Activated effector memory CD4-positive, alpha-beta T cell treated with Interleukin-2 at 50 U/mL for 16 hours (primary cell): Measurements from ENCODE around the gene NFKB1.

ENCODE experiments used
- DNase-seq: peaks from one replicate; pipeline ENCODE4 v3.0.0-alpha.2; 2020

NFKB1 gene

DNA sequence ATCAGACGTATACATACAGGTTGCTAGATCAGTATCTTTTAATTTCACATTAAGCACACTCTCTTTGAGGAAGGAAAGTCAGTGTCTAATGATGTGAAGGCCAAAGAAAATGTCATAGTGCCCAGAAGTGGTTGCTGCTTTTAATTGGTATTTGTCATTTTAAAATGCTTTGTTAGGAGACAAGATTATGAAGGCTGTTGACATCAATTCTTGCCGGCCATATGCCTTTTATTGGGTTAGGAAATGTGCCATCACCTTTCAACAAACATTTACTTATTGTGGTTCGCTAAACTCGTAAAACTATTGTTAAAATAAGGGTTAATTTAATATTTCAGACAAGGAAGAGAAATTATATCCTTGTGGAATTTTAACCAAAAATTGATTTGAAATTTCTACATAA is 32.2 kb downstream of the NFKB1 start:
- no peak for DNase-seq

DNA sequence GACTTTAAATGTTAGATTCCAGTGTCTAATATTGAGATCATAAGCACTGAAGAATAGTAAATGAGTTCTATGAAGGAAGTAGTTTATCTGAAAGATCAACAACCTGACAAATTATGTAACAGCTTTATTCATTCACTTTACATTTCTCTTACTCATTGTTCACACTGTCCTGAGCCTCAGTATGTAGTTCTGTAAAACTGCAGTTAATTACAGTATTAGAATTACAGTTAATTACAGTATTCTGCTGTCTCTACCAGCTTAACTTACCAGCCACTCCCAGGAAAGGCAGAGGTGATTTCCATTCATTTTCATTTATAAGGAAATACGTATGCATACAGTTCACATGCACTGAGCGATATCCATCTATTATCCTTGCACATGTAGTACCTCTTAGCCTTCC is 32.7 kb downstream of the NFKB1 start:
- no peak for DNase-seq

DNA sequence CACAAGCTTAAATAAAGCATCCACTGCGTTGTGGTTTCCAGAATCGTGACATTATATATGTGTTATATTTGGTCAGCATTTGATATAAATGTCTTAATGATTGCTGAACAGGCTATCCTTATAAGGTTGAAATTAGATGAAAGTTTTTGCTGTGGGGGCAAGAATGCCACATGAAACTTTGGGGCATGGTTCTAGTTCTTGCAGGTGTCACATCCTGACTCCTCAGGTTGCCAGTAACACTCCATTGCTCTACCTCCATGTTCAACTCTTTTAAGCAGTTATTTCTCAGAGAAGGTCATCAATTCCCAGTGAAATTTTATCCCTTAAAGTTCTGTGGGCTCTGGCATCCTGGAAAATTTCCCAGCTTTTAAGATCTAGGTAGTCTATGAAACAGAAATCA is 33.7 kb downstream of the NFKB1 start:
- DNase-seq, result no peak

DNA sequence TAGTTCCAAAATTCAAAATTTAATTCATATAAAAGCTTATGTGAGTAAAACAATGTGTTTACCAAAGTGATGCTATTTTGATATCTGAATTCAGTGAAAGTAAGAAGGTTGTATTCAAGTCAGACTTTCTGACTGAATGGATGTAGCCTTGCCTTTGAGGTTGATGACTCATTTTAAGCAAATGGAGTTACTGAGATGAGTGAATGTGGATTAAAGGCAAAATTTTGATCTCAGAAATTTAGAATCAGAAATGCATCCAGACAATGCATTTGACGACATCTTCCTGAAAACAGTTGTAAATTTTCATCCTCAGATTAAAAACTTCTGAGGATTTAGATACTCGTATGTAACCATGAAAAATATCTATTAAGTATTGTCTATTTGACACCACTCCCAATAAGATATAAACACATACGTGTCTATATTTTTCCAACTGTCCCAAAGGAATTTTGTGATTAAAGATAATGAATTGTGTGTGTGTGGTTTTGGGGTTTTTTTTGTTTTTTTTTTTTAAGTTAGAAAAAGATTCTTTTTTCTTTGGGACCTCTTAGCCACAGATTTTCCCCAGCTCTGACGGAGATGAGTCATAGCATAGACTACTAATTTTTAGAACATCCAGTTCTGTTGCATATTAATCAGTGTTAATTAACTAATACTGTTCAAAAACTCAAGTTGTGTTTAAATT is 34.4 kb downstream of the NFKB1 start:
- no peak for DNase-seq

DNA sequence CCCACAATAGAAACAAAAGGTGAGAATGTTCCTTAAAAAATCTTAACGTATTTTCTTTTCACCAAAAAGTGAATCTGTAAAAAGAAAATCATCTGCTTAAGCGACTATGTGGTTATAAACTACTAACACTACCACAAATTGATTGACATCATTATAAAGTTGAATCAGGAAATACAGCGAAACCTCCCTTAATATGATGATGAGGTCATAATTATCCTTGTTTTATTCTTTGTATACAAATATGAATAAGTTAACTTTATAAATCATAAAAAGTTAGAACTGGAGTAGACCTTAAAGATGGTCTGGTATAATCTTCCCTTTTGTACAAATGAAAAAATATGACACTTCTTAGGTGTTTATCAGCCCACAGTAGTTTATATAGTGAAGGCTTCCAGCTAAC is 35.6 kb downstream of the NFKB1 start:
- DNase-seq, result no peak

DNA sequence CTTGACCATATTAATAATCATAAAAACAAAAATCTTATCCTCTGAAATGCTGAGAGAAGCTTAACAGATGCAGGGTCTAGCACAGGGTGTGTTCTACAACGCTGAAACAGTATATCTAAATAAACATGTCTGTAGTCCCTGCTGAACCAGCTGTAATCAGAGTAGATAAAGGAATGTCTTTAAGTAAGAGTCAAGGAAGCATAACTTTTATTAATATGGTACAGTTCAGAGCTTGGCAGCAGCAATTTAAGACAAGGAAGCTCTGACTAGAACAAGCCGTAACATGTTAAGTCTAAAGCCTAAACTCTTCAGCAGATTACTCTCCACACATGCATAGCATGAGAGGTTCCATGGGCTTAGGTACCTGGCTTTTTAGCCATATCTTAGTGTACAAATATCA is 36.1 kb downstream of the NFKB1 start:
- no peak for DNase-seq

DNA sequence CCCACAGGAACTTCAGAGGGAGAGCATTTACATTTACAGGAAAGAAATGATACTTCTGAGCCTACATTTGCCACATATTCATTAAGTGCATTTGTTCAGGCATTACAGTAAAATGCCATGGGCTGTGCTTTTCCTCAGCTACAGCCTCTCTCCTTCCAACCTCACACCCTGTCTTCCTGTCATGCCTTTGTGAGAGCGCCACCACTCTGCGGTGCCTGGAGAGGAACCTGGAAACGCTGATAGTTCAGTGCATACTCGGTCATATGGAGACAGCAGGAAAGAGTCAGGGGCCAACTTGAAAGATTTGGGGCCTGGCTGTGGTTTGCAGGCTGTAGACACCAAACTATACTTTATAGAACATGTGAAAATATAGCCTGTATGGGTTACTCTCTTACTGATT is 40.5 kb downstream of the NFKB1 start:
- DNase-seq, result no peak

DNA sequence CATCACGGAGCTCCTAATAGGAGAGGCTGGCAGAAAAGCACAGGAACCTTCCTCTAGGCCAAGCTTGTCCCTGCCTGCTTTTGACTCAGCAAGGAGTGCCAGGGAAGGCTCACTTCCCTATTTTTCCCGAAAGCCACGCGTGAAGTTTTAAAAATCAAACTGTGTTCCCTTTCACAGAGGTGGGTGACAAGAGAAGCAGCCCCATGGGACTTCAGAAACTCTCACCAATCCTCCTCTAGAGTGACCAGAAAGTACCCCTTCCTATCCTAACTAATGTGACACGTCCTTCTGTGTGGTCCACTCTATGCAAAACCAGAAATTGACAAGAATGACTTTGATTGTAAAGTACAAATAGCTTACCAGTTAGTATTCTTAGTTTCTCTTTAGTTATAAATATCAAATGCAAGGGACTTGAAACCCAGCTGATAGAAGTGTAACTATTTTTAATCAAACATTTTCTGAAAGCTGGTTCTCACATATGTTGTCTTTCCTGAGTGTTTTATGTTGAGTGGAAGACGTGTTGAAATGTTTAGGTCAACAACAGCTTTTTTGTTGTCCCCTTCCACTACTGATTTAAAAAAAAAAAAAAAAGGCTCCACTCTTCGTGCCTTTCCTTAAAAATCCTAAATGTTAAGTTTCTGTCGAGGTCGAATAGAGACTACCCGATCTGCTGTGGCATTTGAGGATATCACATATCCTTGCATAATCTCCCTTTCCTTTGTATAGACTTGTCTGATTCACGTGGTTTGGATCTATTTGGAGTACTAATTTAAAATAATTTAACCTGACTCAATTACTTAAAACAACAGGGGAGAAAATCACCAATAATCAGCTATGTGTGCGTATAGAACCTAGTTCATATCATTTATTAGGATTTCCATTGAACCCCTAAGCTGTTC is 42.1 kb downstream of the NFKB1 start:
- DNase-seq, result no peak

DNA sequence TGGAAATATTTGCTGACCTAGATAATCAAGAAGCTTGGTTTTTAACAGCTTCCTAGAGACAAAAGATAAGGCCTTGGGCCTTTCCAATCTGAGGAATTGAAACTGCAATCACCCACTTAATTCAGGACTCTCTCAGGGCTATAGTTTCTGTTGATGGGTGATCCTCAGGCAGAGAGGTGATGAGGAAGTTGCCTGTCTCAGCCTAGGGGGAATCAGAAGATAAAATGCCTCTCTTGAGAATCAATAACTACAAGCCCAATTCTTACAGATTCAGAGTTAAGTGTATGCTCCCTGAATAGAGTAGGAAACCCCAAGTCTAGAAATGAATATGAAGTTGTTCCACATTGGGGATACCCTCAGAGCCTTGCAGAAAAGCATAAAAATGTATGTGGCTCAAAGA is 45.5 kb downstream of the NFKB1 start:
- no peak for DNase-seq

DNA sequence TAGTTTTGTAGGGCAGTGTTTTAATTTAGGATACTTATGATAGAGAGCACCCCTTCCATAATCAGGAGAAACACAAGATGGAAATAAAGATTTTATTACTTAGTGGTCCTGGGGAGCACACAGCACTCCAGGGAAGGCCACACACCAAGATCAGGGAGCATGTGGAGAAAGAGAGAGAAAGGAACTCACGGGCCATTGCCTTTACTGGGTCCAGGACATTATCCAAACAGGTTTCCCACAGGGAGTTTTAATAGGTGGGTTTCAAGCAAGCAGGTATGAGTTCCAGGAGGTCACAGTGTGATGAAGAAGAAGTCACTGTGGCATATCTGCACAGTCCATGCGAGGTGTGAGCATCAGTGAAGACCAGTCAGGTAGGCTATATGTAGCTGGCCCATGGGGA is 46.8 kb downstream of the NFKB1 start:
- DNase-seq, result no peak

DNA sequence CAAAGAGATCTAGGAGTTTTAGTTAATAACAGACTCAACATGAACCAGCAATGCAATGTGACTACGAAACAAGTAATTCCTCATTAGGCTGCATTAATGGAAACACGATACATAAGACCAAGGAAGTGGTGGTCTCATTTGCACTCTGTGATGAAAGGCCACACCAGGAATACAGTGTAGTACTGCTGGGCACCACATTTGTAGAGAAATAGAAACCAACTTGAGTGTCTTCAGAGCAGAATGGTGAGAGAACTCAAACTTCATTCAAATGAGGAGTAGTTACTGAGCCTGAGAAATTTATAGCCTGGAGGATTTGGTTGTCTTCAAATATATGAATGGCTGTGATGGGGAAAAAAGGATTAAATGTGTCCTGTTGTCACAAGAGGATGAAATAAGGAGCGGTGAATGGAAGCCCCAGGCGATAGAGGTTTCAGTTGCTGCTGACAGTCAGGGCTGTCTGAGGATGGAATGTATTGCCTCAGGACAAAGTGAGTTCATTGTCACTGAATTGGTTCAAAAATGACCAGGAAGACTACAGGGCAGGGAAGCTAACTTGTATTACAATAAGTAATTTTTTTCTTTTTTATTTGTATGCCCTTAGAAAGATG is 50.9 kb downstream of the NFKB1 start:
- DNase-seq, result no peak

DNA sequence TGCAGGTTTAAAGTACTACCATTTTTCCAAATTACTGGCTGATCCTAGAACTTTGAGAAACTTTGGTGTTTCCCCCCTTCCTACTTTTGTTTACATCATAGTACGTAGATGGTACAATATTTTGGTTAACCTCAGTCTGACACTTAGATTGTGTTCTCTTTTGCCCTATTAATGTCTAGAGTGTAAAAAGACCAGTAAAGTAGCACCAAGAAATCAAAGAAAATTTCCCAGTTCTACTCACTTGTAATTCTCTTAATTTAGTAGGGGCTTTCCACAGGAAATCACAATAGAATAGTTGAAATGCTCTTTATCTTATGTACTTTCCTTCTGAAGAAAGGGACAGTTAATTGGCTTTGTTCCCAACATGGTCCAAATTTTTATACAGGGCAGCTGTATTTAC is 51.6 kb downstream of the NFKB1 start:
- DNase-seq, result no peak

DNA sequence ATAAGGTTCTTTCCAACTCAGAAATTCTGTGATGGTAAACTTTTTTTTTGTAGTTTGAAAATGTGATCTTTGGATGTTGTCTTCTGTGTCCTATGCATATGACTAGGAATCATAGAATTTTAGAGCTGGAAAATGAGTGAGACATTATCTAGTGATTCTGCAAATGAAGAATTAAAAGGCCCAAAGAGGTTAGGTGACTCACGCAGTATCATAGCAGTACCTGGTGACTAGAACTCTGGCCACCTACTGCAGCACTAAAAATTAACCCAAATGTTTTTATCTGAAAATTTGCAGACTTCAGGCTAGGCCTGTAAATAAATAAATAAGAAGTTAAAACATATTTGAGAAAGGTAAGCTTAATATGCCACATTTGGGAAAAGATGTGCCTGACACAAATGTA is 52.8 kb downstream of the NFKB1 start:
- DNase-seq, result no peak

DNA sequence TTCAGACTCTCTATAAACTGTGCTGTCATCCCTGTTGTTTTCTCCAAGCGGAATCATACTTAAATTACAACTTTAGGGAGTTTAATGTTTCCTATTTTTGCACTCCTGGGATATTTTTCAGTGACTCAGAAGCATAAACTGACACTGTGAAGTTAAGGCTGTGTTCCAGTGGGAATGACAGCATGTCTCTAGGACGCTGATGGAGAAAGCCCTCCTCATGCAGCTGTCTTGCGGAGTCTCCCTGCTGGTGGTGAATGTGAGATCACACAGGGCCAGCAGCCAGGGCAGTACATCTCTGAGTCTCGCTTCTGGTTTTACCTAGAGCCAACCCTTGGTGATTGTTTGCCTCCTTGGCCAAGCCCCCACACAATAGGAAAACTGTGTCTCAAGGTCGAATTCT is 53.3 kb downstream of the NFKB1 start:
- no peak for DNase-seq

DNA sequence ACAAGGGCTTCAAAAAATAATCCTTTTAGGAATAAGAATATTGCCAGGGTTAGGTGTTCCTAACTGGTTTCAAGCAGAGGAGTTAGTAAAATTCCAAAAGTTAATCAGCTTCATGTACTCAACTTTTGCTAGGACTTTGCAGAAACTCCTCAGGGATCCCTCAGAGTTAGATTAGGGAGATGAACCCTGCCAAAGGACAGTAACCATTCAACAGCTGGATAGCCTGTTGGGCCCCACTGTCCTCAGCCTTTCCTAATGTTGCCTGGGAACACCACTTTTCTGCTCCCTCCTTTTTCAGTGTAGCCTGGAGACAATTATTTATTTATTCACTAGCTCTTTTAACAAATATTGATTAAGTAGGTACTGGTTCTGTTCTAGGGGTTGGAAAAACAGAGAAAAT is 53.8 kb downstream of the NFKB1 start:
- DNase-seq, result no peak

DNA sequence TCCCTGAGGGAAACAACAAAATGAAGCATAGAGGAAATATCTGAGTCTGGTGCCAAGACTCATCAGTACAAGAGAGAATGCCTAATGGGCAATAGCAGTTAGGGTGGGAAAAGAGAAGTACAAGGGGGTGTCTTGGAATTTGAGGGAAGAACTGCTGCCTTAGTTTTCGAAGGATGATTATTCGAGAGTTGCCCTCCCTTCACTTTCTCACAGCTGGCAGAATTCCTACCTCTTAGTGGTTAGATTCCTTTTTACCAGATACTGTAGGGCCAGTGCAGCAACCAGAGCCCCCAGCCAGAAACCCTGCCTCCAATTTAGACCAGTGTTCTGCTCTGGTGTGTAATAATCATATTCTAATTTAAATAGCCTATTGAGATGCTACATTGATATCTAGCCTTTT is 56.5 kb downstream of the NFKB1 start:
- no peak for DNase-seq

DNA sequence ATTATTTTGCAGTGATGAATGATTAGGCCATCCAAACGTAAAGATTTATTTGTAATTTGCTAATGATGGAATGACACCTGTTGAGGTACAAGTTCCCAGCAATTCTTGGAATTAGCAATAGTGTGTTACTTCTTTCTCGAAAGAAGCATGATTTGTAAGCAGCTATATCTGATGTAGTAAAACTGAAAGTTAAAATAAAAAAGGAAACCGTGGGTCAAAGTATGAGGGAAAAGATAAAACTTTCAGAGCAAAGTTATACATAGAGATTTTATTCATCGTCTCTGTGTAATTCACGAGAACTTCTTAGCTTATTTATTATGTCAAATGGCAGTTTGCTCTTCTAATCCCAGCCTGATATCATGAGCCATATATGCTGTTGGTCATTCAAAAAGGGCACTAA is 59.0 kb downstream of the NFKB1 start:
- no peak for DNase-seq

DNA sequence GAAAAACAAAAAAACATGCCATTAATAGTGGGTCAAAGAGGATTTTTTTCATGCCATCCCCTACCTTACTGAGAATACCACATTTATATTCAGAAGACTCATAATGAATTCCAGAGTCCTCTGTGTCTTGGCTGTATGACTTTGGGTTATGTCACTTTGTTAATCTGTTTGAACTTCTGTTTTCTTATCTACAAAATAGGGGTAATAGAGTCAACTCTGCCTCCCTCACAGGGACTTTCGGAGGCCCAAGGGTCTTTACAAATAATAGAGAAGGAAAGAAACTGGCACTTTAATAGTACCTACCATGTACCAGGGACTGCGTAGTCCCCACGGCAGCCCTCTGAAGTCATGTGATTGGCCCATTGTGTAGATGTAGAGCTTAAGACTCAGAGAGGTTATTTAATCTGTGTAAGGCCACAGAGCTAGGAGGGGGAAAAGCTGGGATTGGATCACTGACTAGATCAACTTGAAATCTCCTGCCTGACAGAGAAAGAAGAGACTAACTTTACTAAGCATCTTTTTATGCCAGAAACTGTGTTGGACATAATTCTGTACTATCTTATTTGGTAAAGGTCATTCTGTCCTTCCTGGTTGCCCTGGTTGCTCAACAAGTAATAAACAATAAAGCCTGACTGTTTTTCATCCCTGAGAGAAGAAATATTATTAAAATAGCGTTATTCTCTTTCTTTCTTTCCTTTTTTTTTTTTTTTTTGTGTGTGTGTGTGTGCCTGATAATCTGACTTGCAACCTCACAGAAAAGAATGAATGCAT is 59.6 kb downstream of the NFKB1 start:
- no peak for DNase-seq

DNA sequence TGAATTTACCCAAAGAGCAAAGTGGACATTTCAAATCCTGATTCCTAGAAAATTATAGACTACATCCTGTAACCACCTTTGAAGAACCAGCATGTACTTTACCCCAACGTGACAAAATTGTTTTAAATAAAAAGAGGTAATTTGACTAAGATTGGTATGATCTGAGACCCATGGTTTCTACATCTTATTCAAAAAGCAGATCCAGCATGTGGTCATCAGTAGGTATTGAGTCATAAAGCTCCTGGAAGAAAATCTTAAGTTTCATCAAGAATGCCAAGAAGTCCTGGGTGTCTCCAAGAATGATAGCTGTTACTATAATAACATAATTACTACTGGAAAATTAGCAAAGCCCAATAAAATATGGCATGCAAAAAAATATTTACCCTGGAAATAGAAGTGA is 61.8 kb downstream of the NFKB1 start:
- DNase-seq, result no peak

DNA sequence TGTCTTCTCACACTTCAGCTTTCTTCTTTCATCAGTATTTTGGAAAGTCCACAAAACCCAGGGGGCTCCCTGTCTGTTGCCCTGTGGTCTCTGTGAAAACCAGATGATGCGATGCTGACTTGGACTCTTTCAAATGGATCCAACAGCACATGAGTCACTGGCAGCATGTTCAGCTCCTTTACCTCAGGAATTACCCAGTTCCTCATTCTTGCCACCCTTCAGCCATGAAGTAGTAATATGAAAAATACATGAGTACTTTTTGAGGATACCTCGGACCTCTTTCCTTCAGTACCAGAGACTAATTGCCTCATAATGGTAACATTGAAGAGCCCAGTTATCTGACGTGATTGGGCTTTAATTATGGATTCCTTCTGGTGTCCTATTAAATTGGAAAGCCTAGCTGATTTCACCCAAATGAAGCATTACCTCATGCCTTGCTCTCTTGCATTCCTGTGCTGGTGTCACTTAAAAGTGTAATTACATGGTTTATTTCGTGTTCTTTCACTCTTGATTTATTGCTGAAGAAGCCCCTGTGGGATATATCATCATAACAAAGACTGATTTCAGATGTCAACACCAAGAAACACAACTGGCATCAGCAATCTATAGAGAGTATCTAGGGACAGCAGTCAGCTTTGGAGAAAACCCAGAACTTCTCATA is 63.4 kb downstream of the NFKB1 start:
- no peak for DNase-seq

DNA sequence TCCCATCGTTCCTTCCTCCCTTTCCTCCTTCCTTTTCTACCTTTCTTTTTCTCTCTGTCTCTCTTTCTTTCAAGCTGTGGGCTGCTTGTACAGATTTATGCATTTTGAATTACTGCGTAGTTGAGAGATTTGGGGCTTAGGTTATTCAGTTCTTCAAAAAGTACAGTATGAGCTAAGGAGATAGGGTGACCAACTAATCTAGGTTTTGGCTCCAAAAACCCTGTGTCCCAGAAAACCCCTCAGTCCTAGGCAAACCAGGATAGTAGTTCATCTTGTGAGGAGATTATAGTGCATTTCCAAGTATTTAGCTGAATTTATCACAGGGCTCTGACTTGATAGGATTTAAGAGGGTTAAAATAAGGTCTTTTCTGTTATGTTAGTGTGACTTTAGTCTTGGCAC is 64.5 kb downstream of the NFKB1 start:
- no peak for DNase-seq

DNA sequence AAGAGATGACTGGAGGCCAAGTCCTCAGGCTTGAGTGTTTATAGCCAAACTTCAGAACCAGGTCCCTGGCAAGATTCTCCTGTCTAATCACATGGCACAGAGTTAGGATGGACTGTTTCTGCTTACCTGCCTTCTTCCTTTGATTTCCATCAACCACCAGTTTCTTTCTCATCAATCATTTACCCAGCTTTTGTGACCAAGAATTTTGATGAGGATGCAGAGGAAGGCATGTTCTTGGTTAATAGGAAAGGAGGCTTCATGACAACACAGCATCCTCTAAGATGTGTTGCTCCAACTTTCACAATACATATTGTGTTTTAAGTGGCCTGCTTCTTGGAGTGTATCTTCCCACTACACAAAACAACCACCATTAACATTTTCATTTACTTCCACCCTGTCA is 65.3 kb downstream of the NFKB1 start:
- DNase-seq, result no peak

DNA sequence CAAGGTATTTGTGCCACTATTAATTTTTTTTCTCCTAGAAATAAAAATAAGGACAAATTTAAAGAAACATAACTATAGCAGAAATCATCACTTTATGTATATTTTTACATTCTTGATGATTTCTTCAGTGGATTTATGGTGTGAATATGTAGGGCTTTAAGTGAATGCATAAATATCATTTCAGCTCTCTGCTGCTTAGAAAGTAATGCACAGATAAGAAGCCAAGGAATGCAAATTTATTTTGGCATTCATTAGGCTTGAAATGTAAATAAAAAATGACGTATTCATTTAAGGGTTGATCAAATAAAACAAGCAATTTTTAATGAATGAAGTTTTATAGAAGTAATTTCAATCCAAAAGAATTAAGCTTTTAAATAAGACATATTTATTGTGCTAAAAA is 66.3 kb downstream of the NFKB1 start:
- DNase-seq, result no peak
